GM19467 (cell line): Measurements from ENCODE around the gene FEM1C.

Experiments used
- ATAC-seq: cut with Tn5 transposase; IDR thresholded peaks from one replicate; pipeline ENCODE4 v1.9.1; 2021; ENCODE audit warnings: mild to moderate bottlenecking, moderate library complexity; ENCODE audit not compliant: unreplicated experiment

FEM1C gene

DNA sequence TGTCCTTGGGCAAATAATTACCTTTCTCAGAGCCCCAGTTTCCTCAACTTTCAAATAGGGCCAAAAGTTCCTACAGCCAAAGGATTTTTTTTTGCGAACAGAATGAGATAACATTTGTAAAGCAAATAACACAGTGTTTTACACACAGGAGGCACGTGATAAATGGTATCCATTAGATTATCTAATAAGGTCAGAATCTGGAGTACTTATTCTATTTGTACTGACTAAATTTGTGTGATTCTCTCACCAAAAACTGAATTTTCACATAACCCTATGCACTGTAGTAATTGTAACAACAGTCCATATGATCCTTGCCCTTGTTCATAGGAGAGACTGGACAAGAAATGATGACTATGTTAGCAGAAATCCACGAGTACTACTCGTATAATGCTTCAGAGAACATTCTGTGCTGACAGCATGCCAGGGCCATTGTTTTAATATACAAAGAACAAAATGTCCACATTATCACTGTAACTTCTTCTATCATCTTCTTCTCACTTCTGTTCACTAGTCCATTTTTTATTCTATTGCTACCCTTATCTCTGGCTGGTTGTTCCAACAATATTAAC, 13.9 kb upstream of the FEM1C start:
- ATAC-seq: no peak

DNA sequence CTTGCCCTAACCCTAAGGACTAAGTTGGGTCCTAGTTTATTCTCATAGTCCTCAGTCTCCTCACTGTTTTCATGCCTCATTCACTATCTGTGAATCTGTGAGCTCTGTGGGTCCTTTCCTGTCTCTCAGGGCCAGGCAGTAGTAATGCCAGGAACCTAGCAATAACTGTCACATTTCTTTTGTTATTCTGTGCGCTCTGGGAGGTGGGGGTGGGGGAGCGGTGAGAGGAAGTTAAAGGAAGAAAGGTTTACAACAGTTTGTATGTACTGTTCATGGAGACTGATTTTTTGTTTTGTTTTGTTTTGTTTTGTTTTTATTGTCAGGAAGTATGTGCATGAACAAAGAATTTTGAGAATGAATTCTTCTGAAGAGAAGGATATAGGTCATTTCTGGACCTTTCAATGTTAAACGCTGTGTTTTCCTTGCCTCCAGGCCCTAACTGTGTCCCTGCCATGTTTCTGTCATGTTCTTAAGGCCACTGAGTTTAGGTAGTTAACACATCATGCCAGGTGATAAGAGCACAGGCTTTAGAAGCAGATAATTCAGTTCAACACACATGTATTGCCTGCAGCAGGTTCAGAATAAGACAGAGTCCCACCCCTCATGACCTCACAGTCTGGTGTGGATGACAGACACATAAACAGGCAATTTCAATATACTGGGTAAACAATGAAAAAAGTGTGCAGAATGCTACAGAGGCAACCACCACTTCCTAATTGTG, 13.3 kb upstream of the FEM1C start:
- ATAC-seq: no peak

DNA sequence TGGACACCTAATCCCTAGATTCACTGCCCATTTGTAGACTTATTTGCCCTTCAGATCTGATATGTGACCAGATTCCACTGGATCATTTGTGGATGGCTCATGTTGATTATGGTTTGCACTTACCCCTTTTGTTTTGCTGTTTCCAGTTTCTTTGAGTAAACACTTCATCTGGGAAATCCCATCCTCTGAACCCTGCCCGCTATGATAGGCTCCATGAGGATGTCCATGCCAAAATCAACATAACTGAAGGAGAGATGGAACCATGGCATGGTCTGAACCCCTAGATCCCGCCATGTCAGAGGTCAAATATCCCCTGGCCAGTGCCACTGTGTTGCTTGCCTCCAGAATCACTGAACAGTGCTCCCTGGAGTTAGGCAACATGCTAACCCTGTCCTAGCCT, 11.7 kb upstream of the FEM1C start:
- ATAC-seq: no peak

DNA sequence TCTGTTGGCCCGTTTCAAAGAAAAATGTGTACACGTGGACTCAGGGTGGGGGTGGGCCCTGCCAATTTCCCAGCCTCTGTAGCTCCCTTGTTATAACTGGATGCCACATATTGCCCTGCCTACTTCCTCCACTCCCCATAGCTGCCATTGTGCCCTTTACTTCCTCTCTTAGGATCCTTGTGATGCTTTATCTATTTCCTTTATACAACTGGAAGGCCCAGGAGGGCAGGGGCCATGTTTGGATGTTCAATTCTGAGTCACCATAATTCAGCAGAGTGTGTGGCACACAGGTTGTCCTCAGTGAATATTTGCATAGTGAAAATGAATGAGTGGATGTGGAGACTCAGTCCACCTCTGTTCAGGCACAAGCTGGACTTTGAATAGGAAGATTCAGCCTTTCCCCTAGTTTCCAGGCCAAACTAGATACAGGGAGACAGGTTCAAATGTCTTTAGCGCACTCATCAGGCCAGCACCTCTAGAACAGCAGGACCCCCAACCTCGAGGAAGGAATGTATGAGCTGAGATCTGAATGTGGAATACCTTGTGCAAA, 10.6 kb upstream of the FEM1C start:
- no peak for ATAC-seq

DNA sequence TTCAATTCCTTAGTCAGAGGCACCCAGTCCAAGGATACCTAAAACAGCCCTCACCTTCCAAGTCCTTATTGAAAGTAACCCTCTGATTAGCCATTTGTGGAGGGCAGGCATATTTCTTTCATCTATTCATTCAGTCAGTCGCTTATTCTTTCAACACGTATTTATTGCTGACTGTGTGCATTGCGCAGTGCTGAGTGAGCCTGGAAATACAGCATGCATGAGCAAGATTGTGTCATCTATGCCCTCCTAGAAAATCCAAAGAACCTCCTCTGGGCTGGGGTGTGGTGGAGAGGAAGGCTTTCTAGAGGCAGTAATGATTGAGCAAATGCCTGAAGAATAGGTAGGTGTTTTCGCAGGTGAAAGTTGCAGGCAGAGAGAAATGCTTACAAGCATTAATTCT, 8.5 kb upstream of the FEM1C start:
- ATAC-seq: no peak

DNA sequence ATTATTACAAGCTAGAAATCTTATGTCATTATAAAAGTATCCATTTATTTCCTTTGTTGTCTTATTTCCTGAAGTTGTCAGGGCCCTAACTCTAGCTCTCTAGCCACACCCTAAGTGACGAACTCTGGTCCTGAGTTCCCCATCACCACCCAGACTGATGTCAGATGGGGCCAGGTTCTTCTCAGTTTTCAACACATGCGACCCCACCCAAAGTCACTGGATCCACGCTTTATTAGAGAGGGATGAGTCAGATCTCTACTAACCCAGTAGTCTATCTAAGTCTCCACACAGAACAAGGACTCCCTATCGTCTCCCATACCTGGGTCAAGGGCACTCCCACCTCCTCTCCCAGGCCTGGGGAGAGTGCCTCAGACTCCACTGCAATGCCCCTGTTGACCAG, 6.8 kb upstream of the FEM1C start:
- no peak for ATAC-seq

DNA sequence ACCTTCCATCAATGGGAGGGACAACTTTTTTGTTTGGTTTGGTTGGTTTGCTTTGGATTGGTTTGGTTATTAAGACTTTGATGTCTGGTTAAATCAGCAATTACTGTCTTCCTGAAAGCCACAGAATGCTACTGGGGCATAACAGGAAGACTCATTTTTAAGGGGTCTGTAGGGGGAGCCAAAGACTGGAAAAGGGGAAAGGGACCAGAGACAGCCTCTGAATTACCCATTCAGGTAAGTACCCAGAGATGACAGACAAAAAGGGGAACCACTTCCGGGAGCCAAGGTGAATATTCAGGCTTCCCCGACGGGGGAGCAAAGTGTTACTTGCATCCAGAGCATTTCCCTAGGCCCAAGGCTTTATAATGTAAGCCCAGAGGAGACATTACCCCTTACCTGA, 4.6 kb upstream of the FEM1C start:
- ATAC-seq: no peak

DNA sequence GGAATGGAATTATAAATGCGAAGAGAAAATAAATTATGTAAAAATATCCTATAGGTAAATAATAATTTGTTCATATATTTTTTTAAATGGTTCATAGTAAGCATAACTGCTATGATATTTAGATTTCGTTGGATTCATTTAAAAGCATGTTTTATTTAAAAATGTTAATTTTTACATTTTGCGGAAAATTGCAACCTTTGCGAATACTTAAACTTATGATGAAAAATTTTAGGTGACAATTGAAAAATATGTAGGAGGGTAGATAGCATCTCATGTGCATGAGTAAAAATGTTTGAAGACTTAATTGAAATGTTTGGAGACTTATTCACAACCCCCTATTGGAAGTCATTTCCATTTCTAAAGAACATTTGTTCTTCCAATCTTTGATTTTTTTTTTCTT, 4.1 kb upstream of the FEM1C start:
- ATAC-seq: no peak

DNA sequence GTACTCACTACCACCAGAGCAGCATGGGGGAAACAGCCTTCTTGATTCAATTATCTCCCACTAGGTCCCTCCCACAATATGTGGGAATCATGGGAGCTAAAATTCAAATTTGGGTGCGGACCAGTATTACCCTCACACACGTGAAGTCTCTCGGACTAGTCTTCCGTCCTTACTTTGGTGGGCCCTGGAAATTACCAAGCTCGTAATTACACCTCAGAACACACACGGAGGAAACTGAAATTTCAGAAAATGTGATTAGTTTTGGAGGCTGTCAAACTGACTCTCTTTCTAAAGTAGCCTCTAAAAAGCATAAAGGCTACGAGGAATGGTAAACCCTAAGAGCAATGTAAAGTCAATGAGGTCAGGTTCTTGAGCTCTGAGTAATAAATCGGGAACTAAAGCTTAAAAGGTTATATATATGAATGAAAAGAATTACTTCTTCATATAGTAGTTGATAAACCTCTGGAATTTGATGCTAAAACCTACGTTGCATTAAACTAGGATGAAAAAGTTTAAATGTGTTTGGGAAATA, 842 bp upstream of the FEM1C start:
- ATAC-seq: no peak

DNA sequence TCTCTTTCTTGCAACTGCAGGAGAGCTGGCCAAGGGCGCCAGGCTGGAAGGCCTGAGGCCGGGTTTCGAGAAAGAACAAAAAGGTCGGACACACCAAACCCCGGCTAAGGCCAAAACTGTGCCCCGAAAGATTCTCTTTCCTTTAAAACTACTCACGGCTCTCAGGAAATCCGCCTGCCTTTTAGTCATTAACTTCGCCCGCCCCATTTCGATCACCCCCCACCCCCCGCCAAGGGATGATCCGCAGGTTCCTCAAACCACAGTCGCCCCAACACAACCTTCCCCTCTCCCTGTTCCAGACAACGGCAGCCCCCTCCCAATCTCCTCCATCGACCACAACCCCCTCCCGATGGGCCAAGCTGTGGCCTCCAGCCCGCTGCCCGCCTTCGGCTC, 536 bp downstream of the FEM1C start:
- ATAC-seq: peak; percentile 2

DNA sequence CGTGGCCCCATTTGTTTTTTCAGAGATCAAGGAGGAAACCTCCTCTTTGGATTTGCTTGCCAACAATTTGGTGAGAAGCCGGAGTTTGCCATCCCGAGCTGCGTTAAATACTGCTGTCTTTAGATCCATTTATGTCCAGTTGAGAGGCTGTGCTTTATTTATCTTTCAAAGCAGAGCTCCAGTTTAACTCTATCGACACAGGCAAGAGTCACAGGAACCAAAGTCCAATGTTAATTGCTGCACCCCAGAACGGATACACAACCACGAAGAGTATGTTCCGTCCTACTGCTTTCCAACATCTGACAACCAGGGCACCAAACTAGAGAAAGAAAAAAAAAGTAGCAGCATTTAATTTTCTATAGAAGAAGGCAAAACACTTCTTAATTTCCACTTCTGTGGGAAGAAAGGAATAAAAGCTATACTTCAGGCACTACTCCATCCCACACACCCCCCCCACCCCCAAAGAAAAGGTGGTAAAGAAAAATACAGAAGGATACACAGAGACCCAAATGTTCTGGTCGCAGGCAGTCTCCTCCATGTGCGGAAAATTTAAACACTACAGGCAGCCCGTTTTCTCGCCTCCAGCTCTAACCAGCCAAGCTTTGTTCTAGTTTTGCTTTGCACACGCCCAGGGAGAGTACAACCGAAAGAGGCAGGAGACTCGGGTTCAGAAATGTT, 1.1 kb downstream of the FEM1C start:
- ATAC-seq: peak; percentile 35

DNA sequence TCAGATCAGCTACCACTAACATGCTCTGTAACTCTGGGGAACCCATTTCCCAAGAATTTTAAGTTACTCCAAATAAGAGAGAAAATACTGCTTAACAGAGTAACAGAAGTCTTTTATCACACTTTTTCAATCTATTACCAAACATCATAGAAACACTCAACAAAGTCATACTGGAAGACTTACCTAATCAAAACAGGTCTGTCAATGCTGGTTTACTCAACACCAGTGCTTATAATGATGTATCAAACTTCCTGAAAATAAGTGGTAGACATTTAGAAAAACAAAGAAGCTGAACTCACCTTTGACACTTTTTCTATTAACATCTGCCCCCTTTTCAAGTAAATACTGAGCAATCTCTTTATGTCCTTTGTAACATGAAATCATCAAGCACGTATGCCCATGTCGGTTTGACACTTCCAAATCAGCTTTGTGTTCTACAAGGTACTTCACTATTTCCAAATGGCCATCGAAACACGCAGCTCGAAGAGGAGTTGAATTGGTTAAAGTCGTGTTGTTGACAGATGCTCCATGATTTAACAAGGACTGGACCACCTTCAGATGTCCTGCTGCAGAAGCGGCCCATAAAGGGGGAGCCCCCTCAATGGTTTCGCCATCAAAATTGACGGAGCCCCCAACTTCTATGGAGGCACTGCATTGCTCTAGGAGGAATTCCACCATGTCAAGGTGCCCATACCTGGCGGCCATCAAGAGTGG, 1.8 kb downstream of the FEM1C start:
- ATAC-seq: no peak

DNA sequence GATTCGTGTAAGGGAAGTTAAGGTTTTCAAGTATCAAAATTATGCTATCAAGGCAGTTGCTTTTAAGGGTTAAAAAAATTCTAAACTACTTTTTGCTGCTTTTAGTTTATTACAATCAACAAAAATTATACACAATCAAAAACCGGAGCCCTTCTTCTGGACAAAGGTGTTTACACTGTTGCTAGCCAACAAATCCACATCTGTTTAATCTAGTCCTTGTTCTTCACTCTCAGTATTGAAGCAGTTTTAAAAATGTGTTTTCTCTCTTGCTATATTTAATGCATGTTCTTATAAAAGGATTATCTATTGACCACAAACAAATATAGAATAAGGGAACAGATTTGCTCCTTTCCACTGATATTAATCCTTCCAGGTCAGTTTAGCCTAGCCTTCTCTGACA, 2.5 kb downstream of the FEM1C start:
- ATAC-seq: no peak

DNA sequence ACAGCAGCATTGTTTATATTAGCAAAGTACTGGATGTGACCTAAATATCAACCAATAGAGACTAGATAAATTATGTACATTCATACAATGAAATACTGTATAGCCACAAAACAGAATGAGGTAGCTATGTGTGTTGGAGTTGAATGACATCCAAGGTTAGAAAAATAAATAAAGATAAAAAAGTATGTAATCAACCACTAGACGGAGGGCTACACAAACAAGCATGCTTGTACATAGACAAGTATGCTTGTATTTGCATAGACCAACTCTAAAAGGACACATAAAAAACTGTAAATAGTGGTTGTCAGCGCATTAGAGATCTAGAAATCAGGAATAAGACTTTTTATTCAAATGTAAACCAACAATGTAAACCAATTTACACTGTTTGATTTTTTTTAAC, 3.0 kb downstream of the FEM1C start:
- ATAC-seq: no peak

DNA sequence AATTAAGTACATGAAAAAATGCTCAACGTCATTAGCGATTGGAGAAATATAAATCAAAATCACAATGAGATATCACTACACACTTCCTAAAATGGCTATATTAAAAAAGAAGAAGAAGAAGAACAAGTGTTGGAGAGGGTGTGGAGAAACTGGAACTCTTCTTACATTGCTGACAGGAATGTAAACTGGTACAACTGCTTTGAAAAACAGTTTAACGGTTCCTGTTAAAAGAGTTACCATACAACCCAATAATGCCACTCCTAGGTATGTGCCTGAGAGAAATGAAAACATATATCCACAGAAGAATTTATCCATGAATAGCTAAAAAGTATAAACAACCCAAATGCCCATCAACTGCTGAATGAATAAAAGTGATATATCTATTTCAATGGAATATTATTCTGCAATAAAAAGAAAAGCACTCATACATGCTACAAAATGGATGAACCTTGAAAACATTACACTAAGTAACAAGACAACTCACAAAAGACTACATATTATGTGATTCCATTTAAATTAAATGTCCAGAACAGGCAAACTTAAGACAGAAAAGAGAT, 9.0 kb downstream of the FEM1C start:
- ATAC-seq: no peak

DNA sequence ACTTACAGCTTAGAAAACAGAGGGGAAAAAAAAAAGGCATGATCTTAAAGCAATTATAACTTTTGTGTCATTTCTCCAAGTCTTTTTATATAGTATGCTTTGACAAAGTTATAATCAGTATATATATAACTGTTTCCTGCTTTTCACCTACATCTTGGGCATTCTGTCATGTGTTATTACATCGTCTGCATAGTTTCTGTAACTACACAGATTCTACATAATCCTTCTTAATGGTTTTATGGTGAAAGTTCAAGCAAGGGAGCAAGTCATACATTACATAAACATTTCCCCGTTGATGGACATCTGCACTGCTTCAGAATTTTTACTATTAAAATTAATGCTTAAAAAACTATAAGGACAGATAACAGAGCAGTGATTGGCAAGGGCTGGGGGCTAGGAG, 12.1 kb downstream of the FEM1C start:
- no peak for ATAC-seq

DNA sequence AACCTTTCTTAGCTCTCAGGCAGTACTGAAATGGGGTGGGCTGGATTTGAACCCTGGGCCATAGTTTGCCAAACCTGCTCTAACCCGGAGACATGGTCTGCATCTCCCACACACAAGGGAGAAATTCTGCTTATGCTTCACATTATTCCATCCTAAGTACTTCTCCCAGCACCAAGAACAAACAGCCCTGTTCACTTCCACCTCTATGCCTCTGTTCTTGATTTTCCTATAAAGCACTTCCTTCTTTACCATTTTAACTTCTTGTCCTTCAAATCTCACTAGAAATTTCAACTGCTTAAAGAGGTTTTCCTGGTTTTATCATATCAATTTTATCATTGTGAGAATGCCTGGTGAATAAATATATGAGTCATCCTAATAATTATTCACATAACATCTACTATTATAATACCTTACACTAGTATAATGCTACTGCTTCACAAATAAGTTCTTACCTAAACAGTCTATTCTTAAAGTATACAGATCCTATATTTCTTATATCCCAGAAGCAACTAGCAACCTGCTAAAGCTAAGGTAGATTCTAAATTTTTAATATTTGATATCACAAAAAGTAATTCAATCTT, 12.7 kb downstream of the FEM1C start:
- no peak for ATAC-seq

DNA sequence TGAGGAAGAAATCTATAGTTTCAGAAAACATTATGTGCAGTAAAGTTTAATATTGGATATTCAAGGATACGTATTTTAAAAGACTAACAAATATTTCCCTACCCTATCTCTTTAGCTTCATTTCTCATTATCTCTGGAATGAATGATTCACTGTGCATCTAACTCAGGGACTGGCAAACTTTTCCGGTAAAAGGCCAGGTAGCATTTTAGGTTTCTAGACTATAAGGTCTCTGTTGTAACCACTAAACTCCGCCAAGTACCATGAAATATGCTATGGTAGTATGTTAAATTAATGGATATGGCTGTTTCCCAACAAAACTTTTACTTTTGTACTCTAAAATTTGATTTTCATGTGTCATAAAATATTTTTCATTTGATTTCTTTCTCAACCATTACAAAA, 13.2 kb downstream of the FEM1C start:
- ATAC-seq: no peak

DNA sequence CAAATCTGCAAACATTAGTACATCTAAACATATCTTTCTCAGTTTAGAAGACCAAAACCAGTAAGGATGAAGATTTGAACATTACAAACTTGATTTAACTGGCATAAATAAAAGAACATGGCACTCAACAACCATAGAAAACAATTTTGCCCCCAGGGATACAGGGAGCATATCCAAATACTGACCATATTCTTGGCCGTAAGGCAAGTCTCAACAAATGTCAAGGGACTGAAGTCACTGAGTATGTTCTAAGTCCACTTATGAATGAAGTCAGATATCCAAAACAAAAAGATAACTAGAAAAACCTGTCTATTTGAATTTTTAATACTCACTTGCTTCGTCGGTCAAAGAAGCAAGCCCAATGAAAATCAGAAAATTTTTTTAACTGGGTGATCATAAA, 14.1 kb downstream of the FEM1C start:
- no peak for ATAC-seq

DNA sequence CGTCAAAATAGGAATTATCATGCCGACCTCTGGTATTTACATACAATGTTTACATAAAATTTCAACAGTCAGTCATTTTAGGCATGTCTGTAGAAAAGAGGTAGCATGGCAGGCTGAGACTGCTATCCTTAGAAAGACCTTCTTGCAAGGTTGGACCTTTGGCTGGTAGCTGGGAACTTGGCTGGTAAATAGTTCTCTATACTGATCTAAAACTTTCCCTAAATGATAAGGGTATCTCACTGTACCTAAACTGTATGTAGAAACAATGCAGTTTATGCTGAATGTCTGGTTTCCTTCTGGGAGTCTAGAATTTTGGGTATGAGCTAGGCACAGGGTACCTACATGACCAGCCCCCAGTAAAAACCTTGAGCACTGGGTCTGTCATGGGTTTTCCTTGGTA, 18.0 kb downstream of the FEM1C start:
- no peak for ATAC-seq
